Tibial nerve (tissue), 3 donors: ENCODE data around the gene ZFHX2.

ENCODE experiments used
- POLR2A ChIP-seq, 2 donors: fragments of 450-650 bp; IDR thresholded peaks; one replicate each; pipeline ENCODE4 v1.6.1; 2017; ENCODE audit warnings: antibody characterized with exemption in 2 of 2, mild to moderate bottlenecking in 2 of 2, moderate library complexity in 2 of 2
- TF ChIP-seq, protein P1 (sequence below), 5 experiments: fragments of 200-600 bp in 3 of 5; fragments of 450-650 bp in 2 of 5; sonication (generic) in 3 of 5; IDR thresholded peaks; one replicate each; pipeline ENCODE4 v1.5.1; 2016 to 2019; ENCODE audit warnings: antibody characterized with exemption in 5 of 5, mild to moderate bottlenecking in 3 of 5, moderate library complexity in 2 of 5

- TF ChIP-seq, protein P1, sequence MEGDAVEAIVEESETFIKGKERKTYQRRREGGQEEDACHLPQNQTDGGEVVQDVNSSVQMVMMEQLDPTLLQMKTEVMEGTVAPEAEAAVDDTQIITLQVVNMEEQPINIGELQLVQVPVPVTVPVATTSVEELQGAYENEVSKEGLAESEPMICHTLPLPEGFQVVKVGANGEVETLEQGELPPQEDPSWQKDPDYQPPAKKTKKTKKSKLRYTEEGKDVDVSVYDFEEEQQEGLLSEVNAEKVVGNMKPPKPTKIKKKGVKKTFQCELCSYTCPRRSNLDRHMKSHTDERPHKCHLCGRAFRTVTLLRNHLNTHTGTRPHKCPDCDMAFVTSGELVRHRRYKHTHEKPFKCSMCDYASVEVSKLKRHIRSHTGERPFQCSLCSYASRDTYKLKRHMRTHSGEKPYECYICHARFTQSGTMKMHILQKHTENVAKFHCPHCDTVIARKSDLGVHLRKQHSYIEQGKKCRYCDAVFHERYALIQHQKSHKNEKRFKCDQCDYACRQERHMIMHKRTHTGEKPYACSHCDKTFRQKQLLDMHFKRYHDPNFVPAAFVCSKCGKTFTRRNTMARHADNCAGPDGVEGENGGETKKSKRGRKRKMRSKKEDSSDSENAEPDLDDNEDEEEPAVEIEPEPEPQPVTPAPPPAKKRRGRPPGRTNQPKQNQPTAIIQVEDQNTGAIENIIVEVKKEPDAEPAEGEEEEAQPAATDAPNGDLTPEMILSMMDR (IDR thresholded peaks at IDR 0.05) = no peak
- no peak for TF ChIP-seq POLR2A (IDR thresholded peaks at IDR 0.05)
Measured at GRCh38 chr14:23571701-23572523, 20.3 kb upstream of the ZFHX2 start.
